Osteocyte (in vitro differentiated cells): Measurements from ENCODE around the gene ABHD8. TPM values are rescaled to one million over a fixed set of nuclear protein-coding genes. Genes with fewer than 3 reads are reported as not detected.

ENCODE experiments used
- DNase-seq: peaks from one replicate; pipeline ENCODE4 v3.0.0; 2021; ENCODE audit warnings: mixed read lengths; ENCODE audit not compliant: unreplicated experiment; ENCODE audit errors: extremely low spot score
- H3K27ac Mint-ChIP-seq: one replicate; pipeline ENCODE4 v1.8.0; 2021; ENCODE audit warnings: mild to moderate bottlenecking, mixed read lengths; ENCODE audit not compliant: unreplicated experiment
- H3K27me3 Mint-ChIP-seq: one replicate; pipeline ENCODE4 v1.8.0; 2021; ENCODE audit warnings: mixed read lengths; ENCODE audit not compliant: unreplicated experiment
- H3K36me3 Mint-ChIP-seq: one replicate; pipeline ENCODE4 v1.8.0; 2021; ENCODE audit warnings: mixed read lengths; ENCODE audit not compliant: unreplicated experiment
- H3K4me1 Mint-ChIP-seq: one replicate; pipeline ENCODE4 v1.8.0; 2021; ENCODE audit warnings: mixed read lengths; ENCODE audit not compliant: unreplicated experiment
- H3K4me3 Mint-ChIP-seq: one replicate; pipeline ENCODE4 v1.8.0; 2021; ENCODE audit warnings: mild to moderate bottlenecking, moderate library complexity, mixed read lengths; ENCODE audit not compliant: unreplicated experiment
- H3K9me3 Mint-ChIP-seq: one replicate; pipeline ENCODE4 v1.8.0; 2021; ENCODE audit warnings: mixed read lengths; ENCODE audit not compliant: unreplicated experiment
- CTCF ChIP-seq: fragments of 200-600 bp; sonication (generic); IDR thresholded peaks from 2 replicates; pipeline ENCODE4 v1.5.0; 2021; ENCODE audit warnings: antibody characterized with exemption, mild to moderate bottlenecking, moderate library complexity
- total RNA-seq: library from RNA; stranded (reverse); gene quantifications from 2 replicates; pipeline ENCODE4 v1.2.1, GENCODE V29; 2021

The ABHD8 gene
- total RNA-seq, 1 donor from 2014 or later = 5.0 TPM

- Mint-ChIP-seq H3K36me3 (no peaks in the 10 kb centered on the region), H3K4me3 (no peak overlapping the region), H3K27me3 (no peaks in the 10 kb centered on the region), H3K9me3 (no peaks in the 10 kb centered on the region), H3K27ac (no peak overlapping the region), H3K4me1 (peaks cover 6% of the 10 kb centered on the region)
- DNase-seq = no peak
- no peak for TF ChIP-seq CTCF
These were observed 17.0 kb downstream of the ABHD8 start for GRCh38 chr19:17286263-17286662.

GRCh38 chr19:17285415-17286135, 17.6 kb downstream of the ABHD8 start:
- TF ChIP-seq CTCF = no peak
- no peaks in the 10 kb centered on the region for H3K36me3 Mint-ChIP-seq
- H3K9me3 Mint-ChIP-seq = no peaks in the 10 kb centered on the region
- no peak overlapping the region for H3K27ac Mint-ChIP-seq
- H3K4me1 Mint-ChIP-seq = peaks cover 6% of the 10 kb centered on the region
- no peak for DNase-seq
- no peak overlapping the region for H3K4me3 Mint-ChIP-seq
- H3K27me3 Mint-ChIP-seq = no peaks in the 10 kb centered on the region

DNA sequence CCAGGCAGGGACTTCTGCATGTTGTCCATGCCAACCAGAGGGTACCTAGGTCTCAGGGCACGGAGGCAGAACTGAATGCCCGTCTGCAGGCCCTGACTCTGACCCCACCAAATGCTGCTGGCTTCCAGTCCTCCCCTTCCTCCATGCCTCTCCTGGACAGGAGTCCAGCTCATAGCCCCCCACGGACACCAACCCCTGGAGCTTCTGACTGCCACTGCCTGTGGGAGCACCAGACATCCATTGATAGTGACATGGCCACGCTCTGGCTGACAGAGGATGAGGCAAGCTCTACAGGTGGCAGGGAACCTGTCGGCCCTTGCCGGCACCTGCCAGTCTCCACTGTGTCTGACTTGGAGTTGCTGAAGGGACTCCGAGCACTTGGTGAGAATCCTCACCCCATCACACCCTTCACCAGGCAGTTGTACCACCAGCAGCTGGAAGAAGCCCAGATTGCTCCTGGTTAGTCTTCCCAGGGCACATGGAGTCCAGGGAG, 19.7 kb downstream of the ABHD8 start:
- TF ChIP-seq CTCF = no peak
- Mint-ChIP-seq H3K9me3 (no peaks in the 10 kb centered on the region), H3K27me3 (no peaks in the 10 kb centered on the region), H3K4me3 (no peak overlapping the region), H3K36me3 (no peaks in the 10 kb centered on the region), H3K4me1 (peaks cover 3% of the 10 kb centered on the region), H3K27ac (no peak overlapping the region)
- DNase-seq = no peak

DNA sequence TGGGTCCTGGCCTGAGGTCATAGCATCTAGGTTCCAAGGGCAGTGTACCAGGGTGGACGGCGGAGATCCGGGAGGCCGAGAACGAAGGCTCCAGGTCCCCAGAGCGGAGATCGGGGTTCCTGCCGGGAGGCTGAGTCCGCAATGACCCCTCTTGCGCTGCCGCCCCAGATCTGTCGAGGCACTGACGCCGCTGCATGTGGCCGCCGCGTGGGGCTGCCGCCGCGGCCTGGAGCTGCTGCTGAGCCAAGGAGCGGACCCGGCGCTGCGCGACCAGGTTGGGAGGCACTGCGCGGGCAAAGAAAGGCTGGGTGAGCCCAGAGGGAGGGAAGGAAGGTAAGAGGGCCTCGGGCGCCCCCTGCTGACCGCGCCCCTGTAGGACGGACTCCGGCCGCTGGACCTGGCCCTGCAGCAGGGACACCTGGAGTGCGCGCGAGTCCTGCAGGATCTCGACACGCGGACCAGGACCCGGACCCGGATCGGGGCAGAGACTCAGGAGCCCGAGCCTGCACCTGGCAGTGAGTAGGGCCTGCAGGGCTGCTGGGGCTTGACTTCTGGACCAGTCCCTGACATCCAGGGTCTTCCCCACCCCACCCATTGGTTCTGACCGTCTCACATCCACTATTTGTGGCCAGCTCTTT, 20.6 kb downstream of the ABHD8 start:
- Mint-ChIP-seq H3K9me3 (no peaks in the 10 kb centered on the region), H3K27me3 (no peaks in the 10 kb centered on the region), H3K27ac (no peak overlapping the region), H3K4me3 (peak overlapping the region; percentile 65), H3K36me3 (peaks cover under 1% of the 10 kb centered on the region), H3K4me1 (peaks cover 3% of the 10 kb centered on the region)
- peak; percentile 96 for TF ChIP-seq CTCF
- peak; percentile 95 for DNase-seq
